ENCODE measurements around the gene HAO1. TPM values are rescaled to one million over a fixed set of nuclear protein-coding genes. Genes with fewer than 3 reads are reported as not detected.

The HAO1 gene
- total RNA-seq (not detected), polyA plus RNA-seq (not detected), total RNA-seq (0 to 0.09 (median 0.04) reads per million in 6 experiments)

DNA sequence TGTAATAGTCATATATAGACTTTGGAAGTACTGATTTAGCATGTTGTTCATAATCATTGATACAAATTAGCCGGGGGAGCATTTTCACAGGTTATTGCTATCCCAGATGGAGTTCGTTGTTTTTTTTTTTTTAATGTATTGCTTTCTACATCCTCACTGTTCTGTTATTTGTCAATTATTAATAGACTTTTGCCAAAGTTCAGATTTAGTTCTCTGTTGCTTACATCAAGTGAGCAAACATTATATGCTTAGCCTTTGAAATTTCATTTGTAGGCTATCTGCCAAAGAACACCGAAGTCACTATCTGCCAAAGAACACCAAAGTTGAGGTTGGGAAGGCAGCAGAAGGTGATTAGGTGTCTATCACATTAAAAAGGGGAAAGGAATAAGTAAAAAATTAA lies at the start of gene HAO1:
TSS of gene HAO1 (minus strand) at position 118 of the 400 bp plus-strand sequence. CDS start at position 82, 36 bp downstream.
- Mint-ChIP-seq H3K36me3 (no peaks in the 10 kb centered on the region), H3K27ac (no peak within 1 kb of the TSS), H3K4me1 (peaks cover 0 to 4% (median under 1%) of the 10 kb centered on the region in 4 donors), H3K4me3 (no peak within 1 kb of the TSS), H3K27me3 (peaks cover 0 to 4% (median 0%) of the 10 kb centered on the region in 5 donors), H3K9me3 (no peaks in the 10 kb centered on the region)
- POLR2A ChIA-PET, result no interaction called here
- DNase-seq (no peak), ATAC-seq (no peak)

DNA sequence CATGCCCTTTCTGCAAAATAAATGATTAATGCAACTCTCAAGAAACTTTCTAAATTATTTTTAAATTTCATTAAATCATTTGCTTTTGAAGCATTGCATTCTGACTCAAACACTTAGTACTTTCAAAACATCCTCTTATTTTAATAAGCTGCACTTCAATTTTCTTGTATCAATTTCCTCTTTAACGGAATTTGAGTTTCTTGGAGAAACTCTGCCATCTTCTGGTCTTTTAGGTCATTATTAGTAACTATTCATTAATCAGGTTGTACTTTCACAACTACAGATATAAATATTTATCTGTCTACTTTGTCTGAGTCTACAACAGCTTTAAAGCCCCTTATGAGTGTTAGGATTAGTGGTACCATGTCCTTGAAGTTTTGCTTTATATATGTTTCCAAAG lies 49.1 kb upstream of the HAO1 start:
- Mint-ChIP-seq H3K36me3 (peaks cover 11 to 69% (median 38%) of the 10 kb centered on the region in 3 donors), H3K9me3 (peaks cover 0 to 9% (median 4%) of the 10 kb centered on the region in 9 donors)

DNA sequence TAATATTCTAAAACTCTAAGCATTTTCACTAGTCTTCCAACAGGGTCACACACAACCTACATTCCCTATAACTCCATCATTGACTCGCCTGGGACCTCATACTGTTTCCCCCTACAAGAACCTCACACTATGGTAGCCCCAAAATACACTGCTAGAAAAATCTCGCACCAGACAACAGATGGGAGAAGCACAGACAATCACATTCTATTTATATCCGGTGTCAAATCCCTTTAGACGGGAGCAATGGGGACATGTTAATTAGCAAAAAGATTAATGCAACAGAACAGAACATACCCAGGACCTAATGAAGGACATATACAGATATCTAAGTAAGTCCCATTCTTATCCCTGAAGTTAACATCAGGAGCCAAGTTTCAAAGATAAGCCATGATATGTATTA lies 45.7 kb upstream of the HAO1 start:
- Mint-ChIP-seq H3K4me3 (no peak overlapping the region), H3K36me3 (peaks cover 6 to 77% (median 34%) of the 10 kb centered on the region in 3 donors), H3K9me3 (no peaks in the 10 kb centered on the region), H3K27me3 (no peaks in the 10 kb centered on the region), H3K4me1 (peaks cover 4 to 14% (median 5%) of the 10 kb centered on the region in 4 donors), H3K27ac (no peak overlapping the region)
- POLR2A ChIA-PET, result no interaction called here
- ATAC-seq (no peak), DNase-seq (no peak)

More for the DNA sequence above, 49.1 kb upstream of the HAO1 start:
- POLR2A ChIA-PET, result no interaction called here
- no peak overlapping the region for H3K27ac Mint-ChIP-seq
- H3K4me1 Mint-ChIP-seq, result no peaks in the 10 kb centered on the region
- DNase-seq (no peak), ATAC-seq (no peak)
- H3K27me3 Mint-ChIP-seq, result no peaks in the 10 kb centered on the region
- no peak overlapping the region for H3K4me3 Mint-ChIP-seq

DNA sequence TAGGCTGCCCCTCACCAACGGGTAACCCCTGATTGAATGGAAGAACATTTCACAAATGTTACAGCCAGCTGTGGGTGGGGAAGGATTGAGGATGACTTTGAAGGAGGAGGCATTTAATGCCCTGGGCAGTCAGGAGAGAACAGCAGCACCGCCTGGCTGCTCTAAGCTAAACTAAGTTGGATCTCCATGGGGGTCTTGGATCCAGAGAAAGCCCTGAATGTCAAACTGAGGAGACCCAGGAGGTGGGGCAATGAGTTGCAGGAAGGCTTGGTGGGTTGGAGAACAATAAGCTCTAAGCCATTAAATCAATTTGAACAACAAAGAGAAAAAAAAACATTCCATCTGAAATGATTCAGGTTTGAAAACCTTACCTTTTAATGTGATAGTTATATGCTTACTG lies 43.9 kb upstream of the HAO1 start:
- Mint-ChIP-seq H3K27ac (peak overlapping the region in 4 of 10 donors; percentile 4 to 56 (median 33)), H3K9me3 (no peaks in the 10 kb centered on the region), H3K36me3 (peaks cover 6 to 77% (median 25%) of the 10 kb centered on the region in 3 donors), H3K4me3 (no peak overlapping the region), H3K27me3 (no peaks in the 10 kb centered on the region), H3K4me1 (peaks cover 7 to 22% (median 12%) of the 10 kb centered on the region in 4 donors)
- POLR2A ChIA-PET, result no interaction called here
- DNase-seq (no peak), ATAC-seq (no peak)

DNA sequence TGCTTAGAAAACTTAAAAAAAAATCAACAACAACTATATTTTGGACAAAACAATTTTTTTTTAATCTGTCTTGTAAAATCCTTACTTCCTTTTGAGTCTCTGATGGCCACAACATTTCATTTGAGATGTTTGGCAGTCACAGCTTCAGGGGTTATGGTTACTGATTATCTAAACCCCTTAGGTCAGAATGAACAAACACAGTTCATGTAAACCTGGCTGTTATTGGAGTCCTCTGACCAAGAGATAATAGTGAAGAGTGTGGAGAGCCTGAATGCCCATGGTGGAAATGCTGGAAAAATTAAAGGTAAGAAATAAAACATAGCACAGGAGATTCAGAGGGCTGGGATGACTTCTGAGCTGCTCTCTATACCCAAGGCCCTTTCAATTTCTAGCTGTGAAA lies 41.1 kb upstream of the HAO1 start:
- Mint-ChIP-seq H3K27ac (peak overlapping the region in 3 of 10 donors; percentile 1 to 71 (median 43)), H3K27me3 (no peaks in the 10 kb centered on the region), H3K36me3 (peaks cover 9 to 67% (median 19%) of the 10 kb centered on the region in 3 donors), H3K9me3 (no peaks in the 10 kb centered on the region), H3K4me3 (no peak overlapping the region), H3K4me1 (peaks cover 7 to 22% (median 12%) of the 10 kb centered on the region in 4 donors)
- DNase-seq, result no peak
- no peak for ATAC-seq
- POLR2A ChIA-PET, result interaction anchor here (0.9 kb wide), 1 partner anchor 38 kb away, joined by 3 read pairs; the partner anchor contains the start of gene TMX4

DNA sequence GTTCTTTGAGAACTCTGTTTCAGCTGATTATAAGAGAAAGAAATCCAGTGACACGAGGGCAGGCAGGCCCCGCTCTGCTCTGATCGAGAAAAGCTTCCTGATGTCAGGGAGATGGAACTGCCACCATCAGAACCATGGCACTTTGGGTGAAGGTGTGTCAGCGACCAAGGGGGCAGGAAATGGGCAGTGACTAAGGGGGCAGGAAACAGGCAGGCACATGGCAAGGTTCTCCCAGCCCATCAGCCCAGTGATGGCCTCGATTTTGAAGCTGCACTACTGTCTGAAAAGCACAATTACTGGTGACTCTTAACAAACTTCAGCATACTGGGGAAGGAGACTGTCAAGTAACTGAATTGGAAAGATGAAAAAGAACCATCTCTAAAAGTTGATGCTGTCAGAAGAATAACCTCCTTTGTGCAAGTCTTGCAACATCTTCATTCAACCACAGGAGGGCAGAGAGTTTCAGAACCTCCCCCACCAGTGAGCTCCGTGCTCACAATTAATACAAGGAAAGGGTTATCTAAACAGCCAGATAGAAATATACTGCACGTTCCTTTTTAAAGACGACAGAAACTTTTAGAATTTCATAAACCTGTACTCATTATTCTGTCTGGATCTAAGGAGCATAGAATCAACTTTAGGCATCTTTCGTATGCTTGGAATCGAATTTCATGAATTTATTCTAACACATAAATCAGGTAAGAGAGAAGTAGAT lies 40.2 kb upstream of the HAO1 start:
- no peaks in the 10 kb centered on the region for H3K27me3 Mint-ChIP-seq
- ATAC-seq (peak in 1 of 2 donors; percentile 45), DNase-seq (peak in 1 of 10 donors; percentile 4)
- H3K36me3 Mint-ChIP-seq, result peaks cover 9 to 62% (median 19%) of the 10 kb centered on the region in 3 donors
- H3K4me3 Mint-ChIP-seq, result no peak overlapping the region
- POLR2A ChIA-PET, result interaction anchor here (0.9 kb wide), 1 partner anchor 39 kb away, joined by 3 read pairs; the partner anchor contains the start of gene TMX4
- peak overlapping the region in 8 of 10 donors; percentile 1 to 78 (median 43) for H3K27ac Mint-ChIP-seq
- H3K4me1 Mint-ChIP-seq, result peaks cover 7 to 22% (median 12%) of the 10 kb centered on the region in 4 donors
- no peaks in the 10 kb centered on the region for H3K9me3 Mint-ChIP-seq

DNA sequence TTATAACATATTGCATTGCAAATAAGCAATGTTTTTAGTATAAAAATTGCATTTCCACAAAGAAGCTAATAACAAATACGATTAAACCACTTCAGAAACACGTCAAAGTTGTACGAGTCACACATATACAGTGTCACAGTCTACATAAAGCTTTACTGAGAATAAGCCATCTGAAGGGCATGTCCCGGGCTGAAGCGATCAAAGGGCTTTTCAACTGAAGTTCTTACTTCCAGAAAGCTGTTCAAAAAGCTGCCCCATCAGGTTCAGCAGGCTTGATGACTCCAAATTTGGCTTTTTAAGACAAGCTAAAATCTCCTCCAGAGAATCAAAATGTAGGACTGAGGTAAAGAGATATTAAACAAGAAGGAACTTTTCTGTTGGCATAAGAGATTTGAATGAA lies 37.5 kb upstream of the HAO1 start:
- Mint-ChIP-seq H3K36me3 (peaks cover 9 to 42% (median 12%) of the 10 kb centered on the region in 3 donors), H3K4me1 (peaks cover 7 to 22% (median 12%) of the 10 kb centered on the region in 4 donors), H3K27ac (peak overlapping the region in 1 of 10 donors; percentile 22), H3K27me3 (no peaks in the 10 kb centered on the region), H3K4me3 (no peak overlapping the region), H3K9me3 (no peaks in the 10 kb centered on the region)
- ATAC-seq (no peak), DNase-seq (no peak)
- POLR2A ChIA-PET, result no interaction called here

DNA sequence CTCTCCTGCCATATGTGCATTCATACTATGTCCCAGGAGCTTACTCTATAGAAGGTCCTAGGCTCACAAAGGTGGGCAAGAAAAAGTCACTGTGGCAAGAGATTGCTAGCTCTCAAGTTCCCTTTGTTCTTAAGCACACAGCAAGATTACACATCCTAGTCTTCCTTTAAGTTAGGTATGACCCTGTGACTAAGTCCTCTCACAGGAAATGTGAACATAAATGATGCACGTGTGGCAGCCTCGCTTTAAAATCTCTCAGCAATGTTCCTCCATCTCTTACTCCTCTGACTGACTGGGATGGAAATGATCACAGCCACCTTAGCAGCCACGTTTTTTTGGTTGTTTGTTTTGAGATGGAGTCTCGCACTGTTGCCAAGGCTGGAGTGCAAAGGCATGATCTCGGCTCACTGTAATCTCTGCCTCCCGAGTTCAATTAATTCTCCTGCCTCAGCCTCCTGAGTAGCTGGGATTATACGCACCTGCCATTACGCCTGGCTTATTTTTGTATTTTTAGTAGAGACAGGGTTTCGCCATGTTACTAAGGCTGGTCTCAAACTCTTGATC lies 35.7 kb upstream of the HAO1 start:
- Mint-ChIP-seq H3K4me3 (no peak overlapping the region), H3K4me1 (peaks cover 3 to 8% (median 7%) of the 10 kb centered on the region in 4 donors), H3K36me3 (peaks cover 3 to 26% (median 4%) of the 10 kb centered on the region in 3 donors), H3K9me3 (no peaks in the 10 kb centered on the region), H3K27ac (no peak overlapping the region), H3K27me3 (peaks cover 0 to under 1% (median 0%) of the 10 kb centered on the region in 5 donors)
- ATAC-seq (no peak), DNase-seq (no peak)
- POLR2A ChIA-PET, result no interaction called here

DNA sequence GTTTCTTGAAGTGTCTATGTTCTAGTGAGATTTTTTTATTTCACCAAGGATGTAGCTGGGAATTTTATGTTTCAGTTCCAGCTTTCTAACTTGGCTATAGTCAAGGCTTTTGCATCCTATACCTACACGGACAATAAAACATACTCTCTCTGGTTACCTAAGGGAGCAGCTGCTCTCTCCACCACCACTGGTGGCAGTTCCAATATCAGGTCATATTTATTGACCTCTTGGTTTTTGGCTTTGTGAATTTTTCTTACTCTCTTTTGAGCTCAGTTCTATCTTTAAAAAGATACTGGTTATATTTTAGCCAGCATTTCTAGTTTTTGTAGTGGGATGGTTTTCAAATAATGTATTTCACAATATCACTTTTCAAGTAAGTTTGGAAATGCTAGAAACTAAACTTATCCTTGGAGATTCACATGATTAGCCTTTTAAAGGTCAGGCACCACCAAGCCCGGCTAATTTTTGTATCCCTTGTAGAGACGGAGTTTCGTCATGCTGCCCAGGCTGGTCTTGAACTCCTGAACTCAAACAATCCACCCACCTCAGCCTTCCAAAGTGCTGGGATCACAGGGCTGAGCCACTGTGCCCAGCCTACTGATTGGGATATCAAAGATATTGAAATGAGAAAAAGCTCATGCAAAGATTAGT lies 34.7 kb upstream of the HAO1 start:
- no peak for DNase-seq
- H3K4me1 Mint-ChIP-seq, result no peaks in the 10 kb centered on the region
- no peaks in the 10 kb centered on the region for H3K9me3 Mint-ChIP-seq
- POLR2A ChIA-PET, result no interaction called here
- peaks cover 0 to 7% (median 2%) of the 10 kb centered on the region in 5 donors for H3K27me3 Mint-ChIP-seq
- H3K36me3 Mint-ChIP-seq, result peaks cover 2 to 16% (median 3%) of the 10 kb centered on the region in 3 donors
- no peak for ATAC-seq
- H3K4me3 Mint-ChIP-seq, result no peak overlapping the region
- no peak overlapping the region for H3K27ac Mint-ChIP-seq

DNA sequence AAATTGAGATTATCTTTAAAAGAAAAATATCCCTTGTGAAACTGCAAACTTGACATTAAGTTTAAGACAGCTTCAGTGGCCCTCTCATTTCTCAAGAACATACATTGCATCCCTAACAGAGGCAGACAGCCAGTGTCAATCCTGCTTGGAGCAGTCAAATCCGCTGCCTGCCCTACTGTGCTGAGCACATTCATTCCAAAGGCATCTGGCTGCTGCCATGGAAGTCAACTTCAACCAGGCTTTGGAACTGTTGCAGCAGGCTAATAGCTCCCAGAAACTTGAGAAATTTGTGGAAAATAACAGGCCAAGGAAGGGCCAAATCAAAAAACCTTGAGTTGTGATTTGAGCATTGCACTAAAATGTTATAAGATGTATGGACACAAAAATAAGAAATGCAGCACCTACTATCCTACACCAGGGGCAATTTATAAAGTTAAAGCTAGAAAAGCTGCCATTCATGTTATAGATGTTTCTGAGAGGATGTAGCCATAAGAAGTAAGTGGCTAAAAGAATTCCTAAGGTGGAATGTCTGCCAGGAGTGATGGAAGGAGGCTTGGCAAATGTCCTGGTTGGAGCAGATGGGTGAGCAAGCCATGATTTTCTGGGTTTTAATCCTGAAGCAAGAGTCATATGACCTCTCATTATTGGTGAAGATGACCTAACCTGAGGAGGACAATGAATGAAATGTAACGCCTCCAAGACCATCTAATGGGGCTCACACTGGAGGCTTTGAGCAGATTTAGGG lies 31.4 kb upstream of the HAO1 start:
- no peak for ATAC-seq
- Mint-ChIP-seq H3K4me1 (no peaks in the 10 kb centered on the region), H3K9me3 (no peaks in the 10 kb centered on the region), H3K36me3 (no peaks in the 10 kb centered on the region), H3K4me3 (no peak overlapping the region), H3K27me3 (peaks cover 0 to 7% (median 2%) of the 10 kb centered on the region in 5 donors), H3K27ac (no peak overlapping the region)
- no peak for DNase-seq
- POLR2A ChIA-PET, result no interaction called here

DNA sequence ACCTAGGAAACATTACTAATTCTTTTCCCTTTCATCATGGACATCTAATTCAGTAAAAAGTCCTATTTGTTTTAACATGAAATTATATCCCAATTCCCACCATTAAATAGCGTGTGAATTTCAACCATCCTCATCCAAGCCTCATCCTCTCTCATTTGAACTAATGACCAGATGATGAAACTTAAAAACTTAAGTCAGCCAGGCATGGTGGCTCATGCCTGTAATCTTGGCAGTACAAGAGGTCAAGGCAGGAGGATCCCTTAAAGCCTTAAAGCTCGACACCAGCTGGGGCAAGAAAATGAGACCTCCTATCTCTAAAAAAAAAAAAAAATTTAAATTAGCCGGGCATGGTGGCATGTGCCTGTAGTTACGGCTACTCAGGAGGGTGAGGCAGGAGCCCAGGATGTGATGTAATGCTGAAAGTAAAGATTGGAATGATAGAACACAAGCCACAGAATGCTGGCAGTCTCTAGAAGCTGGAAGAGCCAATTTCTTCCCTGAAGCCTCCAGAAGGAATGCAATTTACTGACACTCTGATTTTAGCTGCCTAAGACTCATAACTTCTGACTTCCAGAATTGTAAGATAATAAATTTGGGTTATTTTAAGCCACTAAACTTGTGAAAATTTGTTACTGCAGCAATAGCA lies 27.1 kb upstream of the HAO1 start:
- no peaks in the 10 kb centered on the region for H3K36me3 Mint-ChIP-seq
- no peak overlapping the region for H3K27ac Mint-ChIP-seq
- POLR2A ChIA-PET, result no interaction called here
- no peaks in the 10 kb centered on the region for H3K9me3 Mint-ChIP-seq
- H3K27me3 Mint-ChIP-seq, result peaks cover 0 to 12% (median 7%) of the 10 kb centered on the region in 5 donors
- ATAC-seq (no peak), DNase-seq (no peak)
- H3K4me1 Mint-ChIP-seq, result no peaks in the 10 kb centered on the region
- no peak overlapping the region for H3K4me3 Mint-ChIP-seq

DNA sequence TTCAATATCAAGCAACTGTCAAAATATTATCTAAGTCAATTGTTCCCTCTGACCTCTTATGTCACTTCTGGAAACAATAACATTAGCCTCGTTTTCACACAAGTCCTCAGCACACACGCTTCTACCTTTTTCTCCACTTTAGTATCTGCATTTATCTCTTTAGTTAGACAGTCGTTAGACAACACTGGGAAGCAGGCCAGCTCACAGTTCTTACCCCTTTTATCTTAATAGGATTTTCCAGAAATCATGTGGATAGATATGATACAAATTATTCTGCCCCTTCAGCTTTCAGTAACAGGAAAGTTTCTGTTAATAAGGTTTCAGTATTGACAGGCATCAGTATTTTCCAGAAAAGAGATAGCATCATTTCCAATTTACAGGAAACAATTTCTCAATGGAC lies 25.9 kb upstream of the HAO1 start:
- Mint-ChIP-seq H3K4me1 (no peaks in the 10 kb centered on the region), H3K27me3 (peaks cover 0 to 12% (median 7%) of the 10 kb centered on the region in 5 donors), H3K27ac (no peak overlapping the region), H3K36me3 (no peaks in the 10 kb centered on the region), H3K9me3 (no peaks in the 10 kb centered on the region), H3K4me3 (no peak overlapping the region)
- POLR2A ChIA-PET, result no interaction called here
- ATAC-seq (no peak), DNase-seq (no peak)
